ENCODE data around the gene SPRED2.

SPRED2 gene

DNA sequence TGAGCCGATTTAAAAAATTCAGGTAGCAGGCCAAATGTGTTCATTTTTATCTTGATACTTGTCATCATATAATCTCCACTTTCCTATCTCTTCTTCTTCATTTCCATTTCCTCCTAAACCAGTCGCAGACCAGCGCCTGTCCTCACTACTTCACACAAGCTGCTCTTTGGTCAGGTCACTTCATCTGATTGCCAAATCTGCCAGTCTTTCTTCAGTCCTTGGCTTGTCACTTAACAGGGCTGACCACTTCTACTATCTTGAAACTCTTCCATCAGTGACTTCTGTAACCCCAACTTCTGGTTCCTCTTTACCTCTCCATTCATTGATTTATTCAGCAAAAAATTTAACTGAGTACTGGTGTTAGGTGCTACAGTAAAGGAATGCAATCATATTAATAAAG is 18.0 kb upstream of the SPRED2 start:
- TF ChIP-seq FOXP2 (optimal IDR thresholded peaks at IDR 0.05; ENCODE audit: borderline replicate concordance, extremely low read depth, extremely low read length, insufficient read depth) = no peak
- no peak for TF ChIP-seq SIN3A (IDR thresholded peaks at IDR 0.05; ENCODE audit: borderline replicate concordance, insufficient read depth, low read length)
- TF ChIP-seq, protein P1, sequence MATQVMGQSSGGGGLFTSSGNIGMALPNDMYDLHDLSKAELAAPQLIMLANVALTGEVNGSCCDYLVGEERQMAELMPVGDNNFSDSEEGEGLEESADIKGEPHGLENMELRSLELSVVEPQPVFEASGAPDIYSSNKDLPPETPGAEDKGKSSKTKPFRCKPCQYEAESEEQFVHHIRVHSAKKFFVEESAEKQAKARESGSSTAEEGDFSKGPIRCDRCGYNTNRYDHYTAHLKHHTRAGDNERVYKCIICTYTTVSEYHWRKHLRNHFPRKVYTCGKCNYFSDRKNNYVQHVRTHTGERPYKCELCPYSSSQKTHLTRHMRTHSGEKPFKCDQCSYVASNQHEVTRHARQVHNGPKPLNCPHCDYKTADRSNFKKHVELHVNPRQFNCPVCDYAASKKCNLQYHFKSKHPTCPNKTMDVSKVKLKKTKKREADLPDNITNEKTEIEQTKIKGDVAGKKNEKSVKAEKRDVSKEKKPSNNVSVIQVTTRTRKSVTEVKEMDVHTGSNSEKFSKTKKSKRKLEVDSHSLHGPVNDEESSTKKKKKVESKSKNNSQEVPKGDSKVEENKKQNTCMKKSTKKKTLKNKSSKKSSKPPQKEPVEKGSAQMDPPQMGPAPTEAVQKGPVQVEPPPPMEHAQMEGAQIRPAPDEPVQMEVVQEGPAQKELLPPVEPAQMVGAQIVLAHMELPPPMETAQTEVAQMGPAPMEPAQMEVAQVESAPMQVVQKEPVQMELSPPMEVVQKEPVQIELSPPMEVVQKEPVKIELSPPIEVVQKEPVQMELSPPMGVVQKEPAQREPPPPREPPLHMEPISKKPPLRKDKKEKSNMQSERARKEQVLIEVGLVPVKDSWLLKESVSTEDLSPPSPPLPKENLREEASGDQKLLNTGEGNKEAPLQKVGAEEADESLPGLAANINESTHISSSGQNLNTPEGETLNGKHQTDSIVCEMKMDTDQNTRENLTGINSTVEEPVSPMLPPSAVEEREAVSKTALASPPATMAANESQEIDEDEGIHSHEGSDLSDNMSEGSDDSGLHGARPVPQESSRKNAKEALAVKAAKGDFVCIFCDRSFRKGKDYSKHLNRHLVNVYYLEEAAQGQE (IDR thresholded peaks at IDR 0.05; ENCODE audit: insufficient read depth in 1 of 2, low read depth in 2 of 2, low read length in 2 of 2) = no peak
- no peak for TF ChIP-seq POLR2AphosphoS5 (IDR thresholded peaks at IDR 0.05; ENCODE audit: low read depth, low read length)
- no peak for TF ChIP-seq TAF1 (IDR thresholded peaks at IDR 0.05; ENCODE audit: borderline replicate concordance, insufficient read depth, low read length)

DNA sequence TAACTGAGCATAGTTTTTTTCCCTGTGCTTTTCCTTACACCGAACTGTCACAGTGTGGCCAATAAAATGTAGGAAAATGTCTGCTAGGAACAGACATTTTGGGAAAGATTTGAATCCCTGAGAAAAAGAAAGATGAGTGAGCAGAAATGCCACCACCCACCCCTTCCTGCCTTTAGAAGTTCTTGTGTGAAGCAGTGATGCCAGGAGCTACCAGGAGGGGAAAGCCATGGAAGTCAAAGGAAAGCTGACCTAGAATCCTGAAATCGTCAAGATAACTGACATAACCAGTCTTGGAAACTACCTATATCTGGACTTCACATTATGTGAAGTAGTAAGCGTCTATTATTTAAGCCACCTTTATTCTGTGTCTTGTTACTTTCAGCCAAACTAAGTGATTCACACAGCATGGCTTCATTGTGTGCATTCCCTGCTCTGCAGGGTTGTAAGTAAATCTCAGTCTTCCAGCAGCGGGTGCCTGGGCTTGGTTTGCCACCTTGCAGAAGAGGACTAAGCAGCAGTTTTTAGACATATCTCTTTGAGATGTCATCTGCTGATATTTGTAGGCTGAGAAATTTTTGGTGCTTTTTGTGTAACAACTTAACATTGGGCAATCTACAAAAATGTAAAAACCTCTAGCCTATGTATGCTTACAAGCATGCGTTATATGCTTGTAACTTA is 11.2 kb upstream of the SPRED2 start:
- TF ChIP-seq, protein P1 (IDR thresholded peaks at IDR 0.05; ENCODE audit: insufficient read depth in 1 of 2, low read depth in 2 of 2, low read length in 2 of 2) = no peak
- no peak for TF ChIP-seq POLR2AphosphoS5 (IDR thresholded peaks at IDR 0.05; ENCODE audit: low read depth, low read length)
- TF ChIP-seq FOXP2 (optimal IDR thresholded peaks at IDR 0.05; ENCODE audit: borderline replicate concordance, extremely low read depth, extremely low read length, insufficient read depth) = no peak
- TF ChIP-seq TAF1 (IDR thresholded peaks at IDR 0.05; ENCODE audit: borderline replicate concordance, insufficient read depth, low read length) = no peak
- TF ChIP-seq SIN3A (IDR thresholded peaks at IDR 0.05; ENCODE audit: borderline replicate concordance, insufficient read depth, low read length) = no peak

DNA sequence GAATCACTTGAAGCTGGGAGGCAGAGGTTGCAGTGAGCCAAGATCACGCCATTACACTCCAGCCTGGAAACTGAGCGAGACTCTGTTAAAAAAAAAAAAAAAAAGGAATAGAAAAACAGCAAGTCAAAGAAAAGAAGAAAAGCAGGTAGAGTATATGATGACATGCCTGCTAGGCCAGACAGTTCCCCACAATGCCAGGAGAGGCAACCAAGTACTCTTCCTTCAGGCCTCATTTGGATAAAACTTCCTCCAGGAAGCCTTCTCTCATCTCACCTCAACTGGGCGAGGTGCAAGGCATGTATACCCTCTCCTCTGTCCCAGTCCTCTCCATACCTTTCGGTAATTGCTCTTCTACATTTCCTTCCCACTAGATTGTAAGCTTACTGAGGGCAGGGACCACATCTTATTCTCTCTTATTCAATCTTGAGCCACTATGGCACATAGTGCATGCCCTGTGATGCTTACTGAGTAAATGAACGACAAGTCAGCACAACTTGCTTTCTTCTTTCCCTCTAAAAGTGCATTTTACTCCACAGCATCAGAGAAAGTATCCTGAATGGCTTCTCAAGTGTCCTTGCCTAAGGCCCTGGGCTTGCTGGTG is 10.1 kb upstream of the SPRED2 start:
- TF ChIP-seq SIN3A (IDR thresholded peaks at IDR 0.05; ENCODE audit: borderline replicate concordance, insufficient read depth, low read length) = no peak
- no peak for TF ChIP-seq POLR2AphosphoS5 (IDR thresholded peaks at IDR 0.05; ENCODE audit: low read depth, low read length)
- TF ChIP-seq FOXP2 (optimal IDR thresholded peaks at IDR 0.05; ENCODE audit: borderline replicate concordance, extremely low read depth, extremely low read length, insufficient read depth) = no peak
- TF ChIP-seq, protein P1 (IDR thresholded peaks at IDR 0.05; ENCODE audit: insufficient read depth in 1 of 2, low read depth in 2 of 2, low read length in 2 of 2) = no peak
- no peak for TF ChIP-seq TAF1 (IDR thresholded peaks at IDR 0.05; ENCODE audit: borderline replicate concordance, insufficient read depth, low read length)

DNA sequence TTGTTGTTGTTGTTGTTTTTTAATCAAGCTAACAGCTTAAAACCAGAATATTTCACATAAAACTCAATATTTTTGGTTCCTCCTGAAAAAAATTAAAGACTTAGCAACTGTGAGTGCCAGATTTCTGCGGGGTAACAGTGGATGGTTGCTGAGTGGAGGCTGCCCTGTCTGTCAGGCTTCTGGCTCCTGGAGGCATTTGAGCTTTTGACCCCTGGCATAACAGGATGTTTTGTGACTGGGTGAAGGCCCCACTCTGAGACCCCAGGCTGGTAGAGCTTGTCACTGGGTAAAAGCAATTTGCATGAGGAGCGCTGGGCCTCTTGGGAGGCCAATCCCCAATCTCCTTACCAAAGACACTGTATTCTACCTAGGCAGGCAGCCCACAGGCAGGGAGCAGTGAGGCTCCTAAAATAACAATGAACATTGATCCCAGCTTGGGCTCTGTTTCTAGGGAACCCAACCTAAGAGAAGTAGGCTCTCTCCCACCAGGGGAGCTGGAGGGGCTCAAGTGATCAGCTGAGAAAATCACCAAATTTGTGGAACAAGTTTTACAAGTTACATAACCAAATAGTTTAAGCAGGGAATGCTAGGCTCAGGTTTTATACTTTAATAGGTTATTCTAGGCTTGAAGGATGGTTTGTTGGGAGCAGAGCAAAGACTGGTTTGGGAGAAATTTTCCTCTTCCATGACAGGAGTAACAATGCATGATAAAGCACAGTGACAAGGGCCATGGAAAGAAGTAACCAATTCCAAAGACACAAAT is 5.9 kb upstream of the SPRED2 start:
- TF ChIP-seq TAF1 (IDR thresholded peaks at IDR 0.05; ENCODE audit: borderline replicate concordance, insufficient read depth, low read length) = no peak
- no peak for TF ChIP-seq SIN3A (IDR thresholded peaks at IDR 0.05; ENCODE audit: borderline replicate concordance, insufficient read depth, low read length)
- no peak for TF ChIP-seq POLR2AphosphoS5 (IDR thresholded peaks at IDR 0.05; ENCODE audit: low read depth, low read length)
- no peak for TF ChIP-seq FOXP2 (optimal IDR thresholded peaks at IDR 0.05; ENCODE audit: borderline replicate concordance, extremely low read depth, extremely low read length, insufficient read depth)
- TF ChIP-seq, protein P1 (IDR thresholded peaks at IDR 0.05; ENCODE audit: insufficient read depth in 1 of 2, low read depth in 2 of 2, low read length in 2 of 2) = no peak

Measured in PFSK-1 (cell line).